ENCODE measurements around the gene ECHDC1. TPM values are rescaled to one million over a fixed set of nuclear protein-coding genes. Genes with fewer than 3 reads are reported as not detected.
A peak's percentile ranks its signal among the peaks of the same experiment; 100 is the strongest.
"Not testable (repeated sequence)": the region's sequence is repeated elsewhere in the genome, so short reads cannot be mapped to it uniquely, and the experiment has no call there.

Gene ECHDC1, protein sequence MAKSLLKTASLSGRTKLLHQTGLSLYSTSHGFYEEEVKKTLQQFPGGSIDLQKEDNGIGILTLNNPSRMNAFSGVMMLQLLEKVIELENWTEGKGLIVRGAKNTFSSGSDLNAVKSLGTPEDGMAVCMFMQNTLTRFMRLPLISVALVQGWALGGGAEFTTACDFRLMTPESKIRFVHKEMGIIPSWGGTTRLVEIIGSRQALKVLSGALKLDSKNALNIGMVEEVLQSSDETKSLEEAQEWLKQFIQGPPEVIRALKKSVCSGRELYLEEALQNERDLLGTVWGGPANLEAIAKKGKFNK
- 25.1 TPM for polyA plus RNA-seq (2013)

DNA sequence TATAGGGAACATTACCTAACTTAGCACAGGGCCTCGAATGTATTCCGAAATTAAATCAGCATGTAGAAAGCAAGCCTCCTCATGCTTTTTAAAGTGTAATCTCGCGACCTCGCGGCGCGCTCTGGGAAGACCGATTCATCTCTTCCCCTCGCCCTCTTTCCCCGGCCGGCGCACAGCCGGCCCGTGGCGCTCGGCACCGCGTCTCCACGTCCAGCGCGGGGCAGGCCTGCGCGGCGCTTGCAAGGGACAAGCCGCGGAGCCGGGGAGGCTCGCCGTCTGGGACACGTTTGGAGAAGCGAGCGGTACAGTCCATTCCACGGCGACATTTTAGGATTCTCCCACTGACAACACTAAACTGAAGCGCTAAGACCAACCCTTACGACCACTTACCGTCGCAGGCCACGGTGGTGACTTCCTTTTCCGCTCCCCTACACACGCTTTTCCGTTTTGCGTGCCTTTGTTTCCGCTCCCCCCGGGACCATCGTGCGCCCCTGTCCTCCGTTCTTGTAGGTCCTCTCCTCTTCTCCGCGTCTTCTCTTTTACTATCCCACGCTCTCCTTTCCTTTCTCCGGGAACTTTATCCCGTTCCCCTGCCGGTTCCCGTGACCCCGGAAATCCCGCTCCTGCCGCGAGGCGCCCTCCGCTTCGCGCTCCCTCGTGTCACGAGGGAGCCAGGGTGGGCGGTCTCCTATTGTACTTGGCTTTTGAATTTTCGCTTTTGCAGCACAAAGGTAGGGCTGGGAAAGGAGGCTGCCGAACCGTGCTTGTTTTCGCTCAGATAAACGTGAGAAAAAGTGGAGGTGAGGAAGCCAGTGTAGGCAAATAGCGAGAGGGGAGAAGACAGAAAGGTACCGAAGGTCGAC is at the start of gene ECHDC1:
TSS of gene ECHDC1 (minus strand) at position 664 of the 863 bp plus-strand sequence. CDS start 12,581 bp downstream, outside the sequence.
- no peaks in the 10 kb centered on the region for H3K27me3 ChIP-seq (replicated peaks in 2 of 5; ENCODE audit: control insufficient read depth in 4 of 5, insufficient read depth in 5 of 5, low read length in 4 of 5)
- ChIA-PET POLR2A (interaction anchor here (0.6 kb wide), 1 partner anchor 9 kb away, joined by 3 read pairs; no protein-coding TSS in a partner anchor), CTCF (interaction anchor here (0.8 to 1.9 kb wide), 6 partner anchors 10 to 173 kb away, joined by 3 to 9 read pairs (median 4); no protein-coding TSS in a partner anchor)
- H3K9me3 ChIP-seq (ENCODE audit: control extremely low read depth in 1 of 5, control insufficient read depth in 4 of 5, insufficient read depth in 2 of 5, low read depth in 1 of 5, low read length in 4 of 5): peaks cover 0 to 4% (median 0%) of the 10 kb centered on the region in 5 experiments
- H3K4me1 ChIP-seq (ENCODE audit: control extremely low read depth in 1 of 4, control insufficient read depth in 4 of 4, insufficient read depth in 4 of 4, low read length in 3 of 4): peaks cover 9 to 33% (median 25%) of the 10 kb centered on the region in 4 experiments
- WGBS (ENCODE audit: insufficient coverage): under 1% methylated on average over 74 of the region's 75 CpGs
- H3K27ac ChIP-seq (ENCODE audit: insufficient read depth in 1 of 2, low read depth in 1 of 2, low read length in 2 of 2, poor library complexity in 1 of 2, severe bottlenecking in 2 of 2): peak within 1 kb of the TSS; percentile 59 to 85
- peaks cover 0 to 1% (median 0%) of the 10 kb centered on the region in 4 experiments for H3K36me3 ChIP-seq (ENCODE audit: control insufficient read depth in 4 of 4, insufficient read depth in 4 of 4, low read length in 3 of 4)
- peak within 1 kb of the TSS; percentile 67 to 99 (median 92) for H3K4me3 ChIP-seq (ENCODE audit: control insufficient read depth in 1 of 7, extremely low read depth in 1 of 7, insufficient read depth in 4 of 7, low read depth in 2 of 7, low read length in 6 of 7)
- peak; percentile 75 to 88 (median 81) for DNase-seq

DNA sequence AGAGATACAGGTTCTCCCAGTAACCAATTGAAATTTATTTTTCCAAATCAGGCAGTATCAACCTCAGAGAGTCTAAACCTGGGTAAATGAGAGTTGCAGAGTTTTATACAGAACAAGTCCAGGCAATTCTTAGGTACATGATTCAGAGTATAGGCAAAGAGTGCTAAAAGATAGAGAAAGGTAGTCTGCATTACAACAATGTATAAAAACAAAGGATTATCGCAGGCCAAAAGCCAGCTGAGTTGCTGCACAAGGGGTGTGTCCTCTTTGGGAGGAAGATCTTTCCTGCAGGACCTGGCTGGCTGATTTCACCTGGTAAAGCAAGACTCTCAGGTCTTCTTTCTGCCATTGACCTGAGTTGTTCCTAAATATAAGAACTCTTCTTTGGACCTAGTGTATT is 48.9 kb upstream of the ECHDC1 start:
- no peaks in the 10 kb centered on the region for H3K9me3 ChIP-seq (ENCODE audit: control extremely low read depth in 1 of 5, control insufficient read depth in 4 of 5, insufficient read depth in 2 of 5, low read depth in 1 of 5, low read length in 4 of 5)
- no peaks in the 10 kb centered on the region for H3K36me3 ChIP-seq (ENCODE audit: control insufficient read depth in 4 of 4, insufficient read depth in 4 of 4, low read length in 3 of 4)
- no peaks in the 10 kb centered on the region for H3K27me3 ChIP-seq (replicated peaks in 2 of 5; ENCODE audit: control insufficient read depth in 4 of 5, insufficient read depth in 5 of 5, low read length in 4 of 5)
- no peak for DNase-seq
- POLR2A ChIA-PET: no interaction called here
- WGBS (ENCODE audit: insufficient coverage): no CpG with 5 or more reads among the region's 1 CpG
- H3K27ac ChIP-seq (ENCODE audit: insufficient read depth in 1 of 2, low read depth in 1 of 2, low read length in 2 of 2, poor library complexity in 1 of 2, severe bottlenecking in 2 of 2): no peak overlapping the region
- no peak overlapping the region for H3K4me3 ChIP-seq (ENCODE audit: control insufficient read depth in 1 of 7, extremely low read depth in 1 of 7, insufficient read depth in 4 of 7, low read depth in 2 of 7, low read length in 6 of 7)
- H3K4me1 ChIP-seq (ENCODE audit: control extremely low read depth in 1 of 4, control insufficient read depth in 4 of 4, insufficient read depth in 4 of 4, low read length in 3 of 4): no peaks in the 10 kb centered on the region
- CTCF ChIA-PET: no interaction called here

DNA sequence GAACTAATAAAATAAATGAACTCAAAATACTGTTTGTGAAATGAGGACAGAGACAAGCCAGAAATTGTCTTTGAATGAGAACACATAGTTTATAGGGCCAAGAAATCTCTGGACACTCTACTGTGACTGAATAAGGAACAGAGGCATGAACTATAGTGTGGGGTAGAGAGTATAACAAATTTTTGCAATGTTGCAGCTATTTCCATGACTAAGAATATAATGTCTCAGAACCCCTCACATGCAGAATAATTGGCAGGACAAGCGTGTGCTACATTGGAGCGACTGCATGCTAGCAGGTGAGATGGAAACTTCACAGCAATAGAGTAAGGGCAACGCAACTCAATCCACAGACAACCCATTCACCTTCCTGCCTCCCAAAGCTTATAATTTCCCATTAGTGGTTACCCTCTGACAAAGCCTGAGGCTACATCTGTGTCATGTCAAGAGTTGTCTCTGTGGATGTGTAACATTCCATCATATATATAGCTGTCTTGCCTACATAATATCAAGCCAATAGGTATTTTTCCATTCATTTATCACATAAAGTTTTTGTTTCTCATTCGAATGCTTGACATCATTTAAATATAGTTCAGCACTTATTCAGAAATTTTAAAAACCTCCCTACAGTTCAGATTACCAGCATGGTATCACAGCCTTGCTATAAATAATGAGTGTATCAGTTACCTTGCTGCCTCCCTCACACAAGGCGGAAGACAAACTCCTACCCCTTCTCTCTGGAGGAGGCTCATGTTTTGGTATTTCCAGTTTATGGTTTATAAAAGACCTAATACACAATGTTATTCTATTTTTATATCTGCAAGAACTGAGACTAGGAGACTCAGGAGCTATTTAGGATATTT is 47.9 kb upstream of the ECHDC1 start:
- CTCF ChIA-PET: no interaction called here
- Histone ChIP-seq H3K9me3 (ENCODE audit: control extremely low read depth in 1 of 5, control insufficient read depth in 4 of 5, insufficient read depth in 2 of 5, low read depth in 1 of 5, low read length in 4 of 5) (no peaks in the 10 kb centered on the region), H3K4me1 (ENCODE audit: control extremely low read depth in 1 of 4, control insufficient read depth in 4 of 4, insufficient read depth in 4 of 4, low read length in 3 of 4) (no peaks in the 10 kb centered on the region), H3K27ac (ENCODE audit: insufficient read depth in 1 of 2, low read depth in 1 of 2, low read length in 2 of 2, poor library complexity in 1 of 2, severe bottlenecking in 2 of 2) (no peak overlapping the region), H3K36me3 (ENCODE audit: control insufficient read depth in 4 of 4, insufficient read depth in 4 of 4, low read length in 3 of 4) (no peaks in the 10 kb centered on the region), H3K27me3 (replicated peaks in 2 of 5; ENCODE audit: control insufficient read depth in 4 of 5, insufficient read depth in 5 of 5, low read length in 4 of 5) (no peaks in the 10 kb centered on the region), H3K4me3 (ENCODE audit: control insufficient read depth in 1 of 7, extremely low read depth in 1 of 7, insufficient read depth in 4 of 7, low read depth in 2 of 7, low read length in 6 of 7) (no peak overlapping the region)
- DNase-seq: no peak
- 100% methylated on average over 1 of the region's 5 CpGs for WGBS (ENCODE audit: insufficient coverage)
- POLR2A ChIA-PET: no interaction called here

DNA sequence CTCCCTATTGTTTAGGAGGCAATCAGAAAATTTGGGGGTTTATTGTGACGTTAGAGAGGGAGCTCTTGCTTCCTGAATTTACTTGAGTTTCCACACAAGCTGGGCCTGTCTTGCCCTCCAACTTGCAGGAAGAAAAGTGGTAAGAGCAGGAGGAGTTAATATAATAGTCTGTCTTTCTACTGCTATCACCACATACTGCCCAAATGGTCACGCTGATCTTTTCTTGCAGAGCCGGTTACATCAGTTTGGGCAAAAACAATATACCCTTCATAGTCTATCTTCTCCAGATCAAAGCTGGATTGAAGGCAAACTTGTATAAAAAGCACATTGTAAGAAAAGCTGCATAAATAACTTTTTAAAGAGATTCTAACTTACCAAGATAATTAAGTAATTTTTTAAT is 46.3 kb upstream of the ECHDC1 start:
- DNase-seq: no peak
- WGBS (ENCODE audit: insufficient coverage): 80% methylated on average over 1 of the region's 3 CpGs
- no peak overlapping the region for H3K27ac ChIP-seq (ENCODE audit: insufficient read depth in 1 of 2, low read depth in 1 of 2, low read length in 2 of 2, poor library complexity in 1 of 2, severe bottlenecking in 2 of 2)
- no peaks in the 10 kb centered on the region for H3K4me1 ChIP-seq (ENCODE audit: control extremely low read depth in 1 of 4, control insufficient read depth in 4 of 4, insufficient read depth in 4 of 4, low read length in 3 of 4)
- no peaks in the 10 kb centered on the region for H3K9me3 ChIP-seq (ENCODE audit: control extremely low read depth in 1 of 5, control insufficient read depth in 4 of 5, insufficient read depth in 2 of 5, low read depth in 1 of 5, low read length in 4 of 5)
- no peaks in the 10 kb centered on the region for H3K27me3 ChIP-seq (replicated peaks in 2 of 5; ENCODE audit: control insufficient read depth in 4 of 5, insufficient read depth in 5 of 5, low read length in 4 of 5)
- no peak overlapping the region for H3K4me3 ChIP-seq (ENCODE audit: control insufficient read depth in 1 of 7, extremely low read depth in 1 of 7, insufficient read depth in 4 of 7, low read depth in 2 of 7, low read length in 6 of 7)
- CTCF ChIA-PET: no interaction called here
- H3K36me3 ChIP-seq (ENCODE audit: control insufficient read depth in 4 of 4, insufficient read depth in 4 of 4, low read length in 3 of 4): no peaks in the 10 kb centered on the region
- POLR2A ChIA-PET: no interaction called here

DNA sequence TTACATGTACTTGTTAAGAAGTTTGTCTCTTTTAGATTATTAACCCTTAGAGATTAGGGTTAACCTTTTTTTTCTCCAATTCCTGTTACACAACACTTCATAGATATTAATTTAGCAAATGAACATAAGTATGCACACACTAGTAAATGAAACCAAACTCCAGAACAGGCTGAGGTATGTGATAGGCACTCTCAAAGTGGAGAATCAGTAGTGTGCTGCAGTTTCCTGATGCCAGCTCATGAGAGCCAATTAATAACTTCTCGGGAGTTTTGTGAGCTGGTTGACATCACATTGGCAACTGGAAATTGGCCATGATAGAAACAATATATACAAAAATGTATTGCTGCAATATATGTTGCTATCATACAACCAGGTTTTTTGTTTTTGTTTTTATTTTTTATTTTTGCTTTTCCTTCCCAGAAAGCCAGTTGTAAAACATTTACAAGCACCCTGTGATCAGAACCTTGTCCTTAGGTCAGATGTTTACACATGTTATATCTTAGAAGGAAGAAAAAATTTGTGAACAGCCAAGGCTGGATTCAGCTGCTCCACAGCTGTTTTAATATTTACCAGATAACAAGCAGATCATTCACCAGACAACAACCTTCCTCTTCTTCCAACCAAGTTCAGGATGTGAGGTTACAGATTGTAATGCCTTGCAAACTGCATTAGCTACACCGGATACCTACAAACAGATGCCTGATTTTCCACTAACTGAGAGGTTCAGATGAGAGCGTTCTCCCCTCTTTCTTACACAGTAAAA is 42.4 kb upstream of the ECHDC1 start:
- no peak for DNase-seq
- no peaks in the 10 kb centered on the region for H3K27me3 ChIP-seq (replicated peaks in 2 of 5; ENCODE audit: control insufficient read depth in 4 of 5, insufficient read depth in 5 of 5, low read length in 4 of 5)
- no peaks in the 10 kb centered on the region for H3K9me3 ChIP-seq (ENCODE audit: control extremely low read depth in 1 of 5, control insufficient read depth in 4 of 5, insufficient read depth in 2 of 5, low read depth in 1 of 5, low read length in 4 of 5)
- POLR2A ChIA-PET: no interaction called here
- no peak overlapping the region for H3K4me3 ChIP-seq (ENCODE audit: control insufficient read depth in 1 of 7, extremely low read depth in 1 of 7, insufficient read depth in 4 of 7, low read depth in 2 of 7, low read length in 6 of 7)
- peaks cover 0 to 6% (median 0%) of the 10 kb centered on the region in 4 experiments for H3K4me1 ChIP-seq (ENCODE audit: control extremely low read depth in 1 of 4, control insufficient read depth in 4 of 4, insufficient read depth in 4 of 4, low read length in 3 of 4)
- whole genome bisulfite sequencing (ENCODE audit: insufficient coverage): no CpG with 5 or more reads among the region's 3 CpGs
- H3K36me3 ChIP-seq (ENCODE audit: control insufficient read depth in 4 of 4, insufficient read depth in 4 of 4, low read length in 3 of 4): no peaks in the 10 kb centered on the region
- H3K27ac ChIP-seq (ENCODE audit: insufficient read depth in 1 of 2, low read depth in 1 of 2, low read length in 2 of 2, poor library complexity in 1 of 2, severe bottlenecking in 2 of 2): no peak overlapping the region
- CTCF ChIA-PET: interaction anchor here (1.4 kb wide), 1 partner anchor 36 kb away, joined by 3 read pairs; no protein-coding TSS in a partner anchor

DNA sequence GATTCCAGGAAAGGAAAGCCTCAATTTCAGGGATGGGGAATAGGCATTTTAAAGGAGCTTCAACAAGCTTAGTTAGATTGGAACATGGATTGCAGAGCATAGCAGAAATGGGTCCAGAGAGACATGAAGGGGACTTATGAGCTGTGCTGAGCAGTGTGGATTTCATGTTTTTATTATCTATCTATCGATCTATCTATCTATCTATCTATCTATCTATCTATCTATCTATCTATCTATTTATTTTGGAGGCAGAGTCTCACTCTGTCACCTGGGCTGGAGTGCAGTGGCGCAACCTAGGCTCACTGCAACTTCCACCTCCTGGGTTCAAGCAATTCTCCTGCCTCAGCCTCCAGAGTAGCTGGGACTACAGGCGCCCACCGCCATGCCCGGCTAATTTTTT is 41.4 kb upstream of the ECHDC1 start:
- DNase-seq; H3K4me1 ChIP-seq (ENCODE audit: control extremely low read depth in 1 of 4, control insufficient read depth in 4 of 4, insufficient read depth in 4 of 4, low read length in 3 of 4); CTCF ChIA-PET; H3K9me3 ChIP-seq (ENCODE audit: control extremely low read depth in 1 of 5, control insufficient read depth in 4 of 5, insufficient read depth in 2 of 5, low read depth in 1 of 5, low read length in 4 of 5); H3K27me3 ChIP-seq (replicated peaks in 2 of 5; ENCODE audit: control insufficient read depth in 4 of 5, insufficient read depth in 5 of 5, low read length in 4 of 5); H3K27ac ChIP-seq (ENCODE audit: insufficient read depth in 1 of 2, low read depth in 1 of 2, low read length in 2 of 2, poor library complexity in 1 of 2, severe bottlenecking in 2 of 2); H3K36me3 ChIP-seq (ENCODE audit: control insufficient read depth in 4 of 4, insufficient read depth in 4 of 4, low read length in 3 of 4); H3K4me3 ChIP-seq (ENCODE audit: control insufficient read depth in 1 of 7, extremely low read depth in 1 of 7, insufficient read depth in 4 of 7, low read depth in 2 of 7, low read length in 6 of 7); POLR2A ChIA-PET: not testable (repeated sequence)
- WGBS (ENCODE audit: insufficient coverage): 100% methylated on average over 1 of the region's 5 CpGs

Data from common myeloid progenitor, CD34-positive (primary cell).